Astrocyte (in vitro differentiated cells and primary cell): ENCODE results near the gene NR4A2. TPM values are rescaled to one million over a fixed set of nuclear protein-coding genes. Genes with fewer than 3 reads are reported as not detected.

ENCODE experiments used
- DNase-seq: peaks from one replicate; pipeline ENCODE4 v3.0.0-alpha.2; 2010; ENCODE audit warnings: low read depth
- FAIRE-seq: peaks from 2 replicates; lab custom pipeline; 2011; peaks lifted over from hg19 to GRCh38; lab: Jason Lieb, UNC
- H2AFZ ChIP-seq: 2 replicates; pipeline ENCODE4 v1.6.0; 2012; ENCODE audit warnings: low read depth, low read length, inconsistent platforms
- H3K27ac ChIP-seq: 2 replicates; pipeline ENCODE4 v1.5.1; 2011; ENCODE audit warnings: low read depth, low read length, inconsistent platforms
- H3K27me3 ChIP-seq: 2 replicates; pipeline ENCODE4 v1.6.0; 2011; ENCODE audit warnings: low read length, inconsistent platforms; ENCODE audit not compliant: insufficient read depth
- H3K36me3 ChIP-seq: 2 replicates; pipeline ENCODE4 v1.5.1; 2011; ENCODE audit warnings: low read length, inconsistent platforms; ENCODE audit not compliant: insufficient read depth
- H3K4me1 ChIP-seq: 2 replicates; pipeline ENCODE4 v1.5.1; 2011; ENCODE audit warnings: low read length, inconsistent platforms; ENCODE audit not compliant: insufficient read depth
- H3K4me2 ChIP-seq: 2 replicates; pipeline ENCODE4 v1.6.0; 2012; ENCODE audit warnings: low read length, inconsistent platforms
- H3K4me3 ChIP-seq: 2 replicates; pipeline ENCODE4 v1.5.1; 2011; ENCODE audit warnings: low read depth, mild to moderate bottlenecking, low read length, inconsistent platforms; ENCODE audit not compliant: insufficient read depth
- H3K79me2 ChIP-seq: 2 replicates; pipeline ENCODE4 v1.6.0; 2012; ENCODE audit warnings: mild to moderate bottlenecking, low read length, inconsistent platforms; ENCODE audit not compliant: insufficient read depth
- H3K9ac ChIP-seq: 2 replicates; pipeline ENCODE4 v1.6.0; 2012; ENCODE audit warnings: mild to moderate bottlenecking, low read length, inconsistent platforms
- H3K9me3 ChIP-seq: 2 replicates; pipeline ENCODE4 v1.5.1; 2012; ENCODE audit warnings: low read depth, mild to moderate bottlenecking, low read length, inconsistent platforms; ENCODE audit not compliant: insufficient read depth
- H4K20me1 ChIP-seq: 2 replicates; pipeline ENCODE4 v1.6.0; 2012; ENCODE audit warnings: low read length, inconsistent platforms; ENCODE audit not compliant: insufficient read depth
- H3K27ac Mint-ChIP-seq: one replicate; pipeline ENCODE4 v1.8.0; 2021; ENCODE audit warnings: mild to moderate bottlenecking, mixed read lengths; ENCODE audit not compliant: unreplicated experiment
- H3K27me3 Mint-ChIP-seq: one replicate; pipeline ENCODE4 v1.8.0; 2021; ENCODE audit warnings: low read depth, mixed read lengths; ENCODE audit not compliant: unreplicated experiment
- H3K36me3 Mint-ChIP-seq: one replicate; pipeline ENCODE4 v1.8.0; 2021; ENCODE audit warnings: low read depth, mixed read lengths; ENCODE audit not compliant: unreplicated experiment
- H3K4me1 Mint-ChIP-seq: one replicate; pipeline ENCODE4 v1.8.0; 2021; ENCODE audit warnings: low read depth, mixed read lengths; ENCODE audit not compliant: unreplicated experiment
- H3K4me3 Mint-ChIP-seq: one replicate; pipeline ENCODE4 v1.8.0; 2021; ENCODE audit warnings: mild to moderate bottlenecking, moderate library complexity, mixed read lengths; ENCODE audit not compliant: unreplicated experiment
- H3K9me3 Mint-ChIP-seq: one replicate; pipeline ENCODE4 v1.8.0; 2021; ENCODE audit warnings: mild to moderate bottlenecking, mixed read lengths; ENCODE audit not compliant: unreplicated experiment
- CTCF ChIP-seq: IDR thresholded peaks from 2 replicates; pipeline ENCODE4 v1.5.1; 2011; ENCODE audit warnings: low read depth, mild to moderate bottlenecking, inconsistent platforms, low read length, moderate library complexity; ENCODE audit not compliant: insufficient read depth
- EZH2 ChIP-seq: IDR thresholded peaks from 2 replicates; pipeline ENCODE4 v1.6.1; 2012; ENCODE audit warnings: mild to moderate bottlenecking, low read length, inconsistent platforms; ENCODE audit not compliant: insufficient read depth
- total RNA-seq: library from RNA; stranded (reverse); gene quantifications from 2 replicates; pipeline ENCODE4 v1.2.1, GENCODE V29; 2021

NR4A2 gene
- total RNA-seq, 1 donor from 2014 or later = 1.3 TPM

- no peak overlapping the region for H3K4me3 Mint-ChIP-seq
- H3K36me3 ChIP-seq = no peaks in the 10 kb centered on the region
- peak overlapping the region; percentile 82 for H3K4me2 ChIP-seq
- DNase-seq = peak; percentile 36
- H3K9ac ChIP-seq = no peak overlapping the region
- H3K79me2 ChIP-seq = no peaks in the 10 kb centered on the region
- H2AFZ ChIP-seq = peak overlapping the region; percentile 84
- peaks cover 22% of the 10 kb centered on the region for H3K4me1 ChIP-seq
- H3K27ac ChIP-seq = no peak overlapping the region
- H3K4me1 Mint-ChIP-seq = no peaks in the 10 kb centered on the region
- no peak for TF ChIP-seq CTCF
- TF ChIP-seq EZH2 = no peak
- no peaks in the 10 kb centered on the region for H3K36me3 Mint-ChIP-seq
- FAIRE-seq = no peak
- peaks cover 3% of the 10 kb centered on the region for H3K27me3 Mint-ChIP-seq
- peaks cover 3% of the 10 kb centered on the region for H3K9me3 Mint-ChIP-seq
- peaks cover 7% of the 10 kb centered on the region for H3K9me3 ChIP-seq
- H3K27ac Mint-ChIP-seq = no peak overlapping the region
- no peaks in the 10 kb centered on the region for H4K20me1 ChIP-seq
- peaks cover 58% of the 10 kb centered on the region for H3K27me3 ChIP-seq
- peak overlapping the region; percentile 29 for H3K4me3 ChIP-seq
Observed at GRCh38 chr2:156320486-156321098, 11.9 kb downstream of the NR4A2 start.

GRCh38 chr2:156319811-156320485 lies 12.6 kb downstream of the NR4A2 start:
- Mint-ChIP-seq H3K27ac (peak overlapping the region; percentile 20), H3K9me3 (peaks cover 3% of the 10 kb centered on the region), H3K36me3 (no peaks in the 10 kb centered on the region), H3K27me3 (peaks cover 3% of the 10 kb centered on the region), H3K4me3 (no peak overlapping the region), H3K4me1 (no peaks in the 10 kb centered on the region)
- DNase-seq = peak; percentile 17
- Histone ChIP-seq H3K27me3 (peaks cover 51% of the 10 kb centered on the region), H3K79me2 (no peaks in the 10 kb centered on the region), H2AFZ (peak overlapping the region; percentile 84), H3K9me3 (peaks cover 7% of the 10 kb centered on the region), H3K4me1 (peaks cover 22% of the 10 kb centered on the region), H3K36me3 (no peaks in the 10 kb centered on the region), H3K9ac (no peak overlapping the region), H3K4me3 (peak overlapping the region; percentile 23), H3K27ac (no peak overlapping the region), H3K4me2 (peak overlapping the region; percentile 82), H4K20me1 (no peaks in the 10 kb centered on the region)
- no peak for FAIRE-seq
- TF ChIP-seq CTCF = no peak
- TF ChIP-seq EZH2 = no peak

- no peak overlapping the region for H3K9ac ChIP-seq
- H3K4me1 Mint-ChIP-seq = no peaks in the 10 kb centered on the region
- no peak for FAIRE-seq
- H3K4me1 ChIP-seq = peaks cover 20% of the 10 kb centered on the region
- peaks cover 30% of the 10 kb centered on the region for H3K27me3 ChIP-seq
- no peak overlapping the region for H2AFZ ChIP-seq
- no peaks in the 10 kb centered on the region for H3K79me2 ChIP-seq
- no peaks in the 10 kb centered on the region for H4K20me1 ChIP-seq
- H3K27ac Mint-ChIP-seq = no peak overlapping the region
- no peaks in the 10 kb centered on the region for H3K36me3 Mint-ChIP-seq
- no peak overlapping the region for H3K4me2 ChIP-seq
- H3K27ac ChIP-seq = no peak overlapping the region
- H3K27me3 Mint-ChIP-seq = peaks cover 3% of the 10 kb centered on the region
- H3K36me3 ChIP-seq = no peaks in the 10 kb centered on the region
- H3K4me3 ChIP-seq = no peak overlapping the region
- TF ChIP-seq EZH2 (no peak), CTCF (no peak)
- peaks cover 3% of the 10 kb centered on the region for H3K9me3 Mint-ChIP-seq
- no peak for DNase-seq
- H3K9me3 ChIP-seq = peaks cover 7% of the 10 kb centered on the region
- no peak overlapping the region for H3K4me3 Mint-ChIP-seq
Observed at GRCh38 chr2:156317631-156318030, 14.9 kb downstream of the NR4A2 start.
